ENCODE results near the gene MOGAT3. TPM values are rescaled to one million over a fixed set of nuclear protein-coding genes. Genes with fewer than 3 reads are reported as not detected.

Gene MOGAT3
- total RNA-seq, 1 experiment from 2014 or later = 0.15 TPM

DNA sequence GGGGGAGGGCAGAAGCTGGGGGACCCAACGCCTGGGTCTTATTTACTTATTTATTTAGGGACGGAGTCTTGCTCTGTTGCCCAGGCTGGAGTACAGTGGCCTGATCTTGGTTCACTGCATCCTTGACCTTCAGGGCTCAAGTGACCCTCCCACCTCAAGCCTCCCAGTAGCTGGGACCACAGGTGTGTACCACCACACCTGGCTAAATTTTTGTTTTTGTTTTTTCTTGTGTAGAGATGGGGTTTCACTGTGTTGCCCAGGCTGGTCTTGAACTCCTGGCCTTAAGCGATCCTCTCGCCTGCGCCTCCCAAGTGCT lies 1.7 kb upstream of the MOGAT3 start:
- Histone ChIP-seq H3K9me3 (ENCODE audit: control insufficient read depth, low read depth, low read length) (no peaks in the 10 kb centered on the region), H2BK120ac (ENCODE audit: low read depth, low read length, poor library complexity, severe bottlenecking) (no peak overlapping the region), H3K4ac (ENCODE audit: low read depth, low read length) (no peak overlapping the region), H3K79me2 (ENCODE audit: insufficient read depth, low read length) (no peaks in the 10 kb centered on the region), H3K27me3 (ENCODE audit: insufficient read depth, low read length) (no peaks in the 10 kb centered on the region), H2BK15ac (ENCODE audit: low read depth, low read length) (no peak overlapping the region), H3T11ph (ENCODE audit: low read length) (no peak overlapping the region), H3K4me1 (ENCODE audit: insufficient read depth, low read length) (no peaks in the 10 kb centered on the region; the same call in 1 of the 2 replicates), H3K23me2 (ENCODE audit: insufficient read length, low read depth, low read length, poor library complexity, severe bottlenecking) (peaks cover 3% of the 10 kb centered on the region), H2AFZ (ENCODE audit: low read length) (no peak overlapping the region), H2BK5ac (ENCODE audit: insufficient read length, low read length) (no peak overlapping the region), H3K27ac (ENCODE audit: insufficient read length, low read depth, low read length) (no peak overlapping the region), H3K23ac (ENCODE audit: insufficient read length, low read depth, low read length) (no peak overlapping the region), H4K8ac (replicated peaks; ENCODE audit: insufficient read length, low read depth, low read length) (no peak overlapping the region), H4K20me1 (ENCODE audit: control insufficient read depth, insufficient read depth, insufficient read length) (no peaks in the 10 kb centered on the region), H3K79me1 (ENCODE audit: insufficient read depth, low read depth, low read length, poor library complexity, severe bottlenecking) (no peaks in the 10 kb centered on the region), H3K4me2 (ENCODE audit: insufficient read depth, insufficient read length, low read length) (peak overlapping the region; percentile 23), H3K14ac (ENCODE audit: insufficient read depth, low read length) (no peak overlapping the region), H3K18ac (ENCODE audit: insufficient read length, low read depth, low read length) (no peak overlapping the region), H2AK5ac (ENCODE audit: insufficient read length, low read length) (no peak overlapping the region), H2BK20ac (ENCODE audit: low read depth, low read length, poor library complexity, severe bottlenecking) (no peak overlapping the region), H4K91ac (ENCODE audit: insufficient read length, low read depth, low read length) (no peak overlapping the region), H3K9ac (ENCODE audit: extremely low read depth, insufficient read length, low read length) (no peak overlapping the region), H4K5ac (ENCODE audit: insufficient read length, low read depth, low read length) (no peak overlapping the region), H3K56ac (ENCODE audit: insufficient read length, low read depth, low read length) (no peak overlapping the region), H2BK12ac (ENCODE audit: insufficient read length, low read depth, low read length) (no peak overlapping the region)
- H3K27me3 Mint-ChIP-seq (ENCODE audit: low read depth) = peaks cover 12% of the 10 kb centered on the region
- H3K9me3 Mint-ChIP-seq = no peaks in the 10 kb centered on the region
- no CpG with 5 or more reads among the region's 5 CpGs for WGBS (ENCODE audit: extremely low coverage, insufficient read length, low lambda C conversion rate)
- no peak for DNase-seq
- peaks cover 14 to 19% of the 10 kb centered on the region in 2 experiments for H3K4me1 Mint-ChIP-seq
- H3K36me3 Mint-ChIP-seq (ENCODE audit: insufficient read depth in 1 of 3, low read depth in 3 of 3) = peaks cover 0 to 15% (median 7%) of the 10 kb centered on the region in 3 experiments; a peak in 4 of 7 replicates
- TF ChIP-seq, protein P1, sequence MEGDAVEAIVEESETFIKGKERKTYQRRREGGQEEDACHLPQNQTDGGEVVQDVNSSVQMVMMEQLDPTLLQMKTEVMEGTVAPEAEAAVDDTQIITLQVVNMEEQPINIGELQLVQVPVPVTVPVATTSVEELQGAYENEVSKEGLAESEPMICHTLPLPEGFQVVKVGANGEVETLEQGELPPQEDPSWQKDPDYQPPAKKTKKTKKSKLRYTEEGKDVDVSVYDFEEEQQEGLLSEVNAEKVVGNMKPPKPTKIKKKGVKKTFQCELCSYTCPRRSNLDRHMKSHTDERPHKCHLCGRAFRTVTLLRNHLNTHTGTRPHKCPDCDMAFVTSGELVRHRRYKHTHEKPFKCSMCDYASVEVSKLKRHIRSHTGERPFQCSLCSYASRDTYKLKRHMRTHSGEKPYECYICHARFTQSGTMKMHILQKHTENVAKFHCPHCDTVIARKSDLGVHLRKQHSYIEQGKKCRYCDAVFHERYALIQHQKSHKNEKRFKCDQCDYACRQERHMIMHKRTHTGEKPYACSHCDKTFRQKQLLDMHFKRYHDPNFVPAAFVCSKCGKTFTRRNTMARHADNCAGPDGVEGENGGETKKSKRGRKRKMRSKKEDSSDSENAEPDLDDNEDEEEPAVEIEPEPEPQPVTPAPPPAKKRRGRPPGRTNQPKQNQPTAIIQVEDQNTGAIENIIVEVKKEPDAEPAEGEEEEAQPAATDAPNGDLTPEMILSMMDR (conservative IDR thresholded peaks at IDR 0.05) = no peak
- no peak overlapping the region for H3K27ac Mint-ChIP-seq
- peak overlapping the region in 1 of 2 experiments; percentile 44; a peak in 2 of 5 replicates for H3K4me3 Mint-ChIP-seq
